GM12801 (cell line): ENCODE results near the gene COL10A1.

Experiments
- TF ChIP-seq, protein P1 (sequence below): IDR thresholded peaks from one replicate; pipeline ENCODE4 v1.5.1; 2011; ENCODE audit warnings: control low read depth; ENCODE audit not compliant: insufficient read length; ENCODE audit errors: extremely low read depth

Gene COL10A1

DNA sequence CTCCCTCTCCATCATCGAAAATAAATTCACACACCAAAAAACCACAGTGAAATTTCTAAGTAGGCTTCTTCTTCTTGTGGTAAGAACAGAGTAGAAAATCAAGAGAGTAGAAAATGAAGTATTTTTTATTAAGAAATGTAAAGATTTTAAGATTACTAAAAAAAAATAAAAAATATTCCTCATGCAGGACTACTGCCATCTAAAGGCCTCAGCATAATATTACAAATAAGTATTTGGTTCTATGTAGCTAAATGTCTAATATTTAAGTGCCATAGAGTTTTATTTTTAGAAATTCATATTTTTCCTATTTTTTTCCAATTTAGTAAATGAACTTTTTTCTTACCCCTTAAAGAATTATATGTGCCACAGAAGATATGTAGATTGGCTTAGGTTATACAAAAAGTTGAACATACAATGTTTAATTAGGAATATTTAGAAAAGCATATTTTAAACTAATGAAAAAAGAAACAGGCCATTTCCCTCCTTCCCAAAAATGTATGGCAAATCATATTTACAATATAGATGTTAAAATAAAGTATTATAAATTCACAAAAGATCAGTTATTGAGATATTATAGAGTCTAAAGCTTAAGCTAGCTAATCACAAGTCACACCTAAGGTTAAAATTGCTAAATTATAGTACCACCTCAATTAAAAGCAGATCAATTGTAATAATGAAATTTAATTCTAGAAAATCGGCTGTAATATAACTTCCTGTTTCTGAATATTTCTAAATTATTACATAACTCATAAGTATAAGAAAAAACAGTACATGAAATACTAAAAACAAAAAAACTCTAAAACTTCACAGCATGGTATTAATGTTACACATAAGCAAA is 28.7 kb downstream of the COL10A1 start:
- TF ChIP-seq, protein P1, sequence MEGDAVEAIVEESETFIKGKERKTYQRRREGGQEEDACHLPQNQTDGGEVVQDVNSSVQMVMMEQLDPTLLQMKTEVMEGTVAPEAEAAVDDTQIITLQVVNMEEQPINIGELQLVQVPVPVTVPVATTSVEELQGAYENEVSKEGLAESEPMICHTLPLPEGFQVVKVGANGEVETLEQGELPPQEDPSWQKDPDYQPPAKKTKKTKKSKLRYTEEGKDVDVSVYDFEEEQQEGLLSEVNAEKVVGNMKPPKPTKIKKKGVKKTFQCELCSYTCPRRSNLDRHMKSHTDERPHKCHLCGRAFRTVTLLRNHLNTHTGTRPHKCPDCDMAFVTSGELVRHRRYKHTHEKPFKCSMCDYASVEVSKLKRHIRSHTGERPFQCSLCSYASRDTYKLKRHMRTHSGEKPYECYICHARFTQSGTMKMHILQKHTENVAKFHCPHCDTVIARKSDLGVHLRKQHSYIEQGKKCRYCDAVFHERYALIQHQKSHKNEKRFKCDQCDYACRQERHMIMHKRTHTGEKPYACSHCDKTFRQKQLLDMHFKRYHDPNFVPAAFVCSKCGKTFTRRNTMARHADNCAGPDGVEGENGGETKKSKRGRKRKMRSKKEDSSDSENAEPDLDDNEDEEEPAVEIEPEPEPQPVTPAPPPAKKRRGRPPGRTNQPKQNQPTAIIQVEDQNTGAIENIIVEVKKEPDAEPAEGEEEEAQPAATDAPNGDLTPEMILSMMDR, result no peak

DNA sequence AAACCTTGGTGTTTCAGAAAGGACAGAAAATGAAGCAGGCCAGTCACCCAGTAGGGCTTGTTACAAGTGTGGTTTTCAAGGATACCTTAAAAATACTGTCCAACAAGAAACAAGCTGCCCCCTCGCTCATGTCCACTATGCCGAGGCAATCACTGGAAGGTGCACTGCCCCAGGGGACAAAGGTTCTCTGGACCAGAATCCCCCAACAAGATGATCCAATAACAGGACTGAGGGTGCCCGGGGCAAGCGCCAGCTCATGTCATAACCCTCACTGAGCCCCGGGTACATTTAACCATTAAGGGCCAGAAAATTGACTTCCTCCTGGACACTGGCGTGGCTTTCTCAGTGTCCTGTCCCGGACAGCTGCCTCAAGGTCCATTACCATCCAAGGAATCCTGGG is 31.9 kb downstream of the COL10A1 start:
- TF ChIP-seq, protein P1, result no peak

DNA sequence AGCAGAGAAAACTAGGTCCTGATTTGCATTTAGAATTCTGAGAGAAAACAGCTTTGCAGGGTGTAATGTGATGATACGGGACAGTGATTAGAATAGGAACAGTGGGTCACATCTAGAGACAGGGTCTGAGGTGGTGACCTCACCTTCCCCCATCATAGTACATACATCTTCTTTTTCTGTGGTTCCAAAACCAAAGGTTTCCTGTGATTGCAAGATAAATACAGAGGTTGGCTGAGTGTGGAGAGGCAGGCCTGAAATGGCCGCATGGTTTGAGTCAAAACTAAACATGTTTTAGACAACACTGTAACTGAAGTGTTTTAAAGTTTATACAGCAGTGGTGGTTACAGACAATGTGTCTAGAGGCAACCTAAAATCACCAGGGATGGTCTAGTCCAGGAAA is 35.7 kb downstream of the COL10A1 start:
- TF ChIP-seq, protein P1, result no peak

DNA sequence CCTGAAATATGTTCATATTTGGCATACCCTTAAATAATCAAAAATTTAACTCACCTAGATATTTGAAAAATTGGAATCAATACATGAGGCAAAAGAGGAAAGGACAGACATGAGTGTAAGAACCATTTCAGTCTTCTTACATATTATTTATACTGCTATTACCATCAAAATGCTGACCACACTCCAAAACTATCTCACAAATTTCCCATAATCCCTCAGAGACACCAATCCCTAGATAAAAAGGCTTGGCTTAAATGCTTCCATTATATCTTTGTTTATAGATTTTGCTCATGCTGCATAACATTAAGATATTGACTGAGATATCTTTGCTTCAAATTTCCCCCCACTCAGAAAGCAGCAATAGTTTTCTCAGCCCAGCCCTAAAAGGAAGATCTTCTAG is 37.0 kb downstream of the COL10A1 start:
- TF ChIP-seq, protein P1, result no peak

DNA sequence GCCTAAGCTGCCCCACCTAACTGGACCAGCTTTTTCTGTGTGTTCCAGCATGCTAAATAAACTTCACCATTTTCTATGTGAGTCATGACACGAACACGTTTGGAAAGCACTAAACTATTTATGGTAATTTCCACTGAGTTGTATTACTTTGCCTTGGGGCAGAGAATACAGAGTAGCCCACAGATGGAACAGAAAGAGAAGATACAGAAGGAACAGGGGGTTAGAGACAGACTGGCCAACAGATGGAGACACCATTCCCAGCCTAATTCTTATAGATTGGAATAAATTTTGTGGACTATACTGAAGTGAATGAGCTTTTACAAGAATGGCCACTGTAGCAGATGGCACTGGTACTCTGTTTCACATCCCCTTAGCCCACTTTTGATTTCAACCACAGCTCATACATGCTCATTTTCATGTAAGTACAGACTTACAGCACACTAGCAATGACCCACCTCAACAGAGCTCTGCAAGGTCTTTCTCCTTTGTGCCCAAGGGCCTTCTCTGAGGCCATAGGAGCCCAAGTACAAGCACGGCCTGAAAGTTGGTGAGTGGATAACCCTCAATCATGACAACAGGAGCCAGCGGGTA is 38.4 kb downstream of the COL10A1 start:
- TF ChIP-seq, protein P1, result no peak

DNA sequence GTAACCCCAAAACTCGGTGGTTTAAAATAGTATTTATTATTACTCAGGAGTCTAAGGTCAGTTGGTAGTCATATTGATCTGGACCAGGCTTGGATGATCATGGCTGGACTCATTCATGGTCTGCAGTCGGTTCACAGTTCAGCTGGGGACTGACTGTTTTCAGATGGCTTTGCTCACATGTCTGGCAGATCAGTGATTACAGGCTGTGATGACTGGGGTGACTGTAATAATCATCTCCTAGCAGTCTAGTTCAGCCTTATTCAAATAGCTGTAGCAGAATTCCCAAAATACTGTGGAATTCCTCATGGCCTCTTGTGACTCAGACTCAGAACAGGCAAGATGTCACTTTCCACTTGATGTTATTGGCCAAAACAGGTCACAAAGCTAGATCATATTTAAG is 41.6 kb downstream of the COL10A1 start:
- TF ChIP-seq, protein P1, result no peak

DNA sequence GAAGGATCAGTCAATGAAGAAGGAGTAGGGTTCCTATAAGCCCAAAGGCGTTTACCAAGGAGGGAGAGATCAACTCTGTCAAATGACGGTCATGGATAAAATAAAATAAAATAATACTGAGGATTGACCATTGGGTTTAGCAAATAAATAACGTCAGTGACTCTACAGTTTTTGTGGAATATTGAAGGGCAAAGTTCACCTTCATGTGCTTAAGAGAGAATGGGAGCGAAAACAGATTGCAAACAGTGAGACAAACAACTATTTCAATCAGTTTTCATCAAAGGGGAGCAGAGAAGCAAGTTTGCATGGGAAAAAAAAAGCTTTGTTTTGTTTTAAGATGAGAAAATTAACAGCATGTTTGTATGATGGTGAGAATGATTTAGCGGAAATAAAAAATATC is 42.9 kb downstream of the COL10A1 start:
- TF ChIP-seq, protein P1, result no peak
